Sigmoid colon (tissue), 7 donors: ENCODE results near the gene SPATA6. TPM values are rescaled to one million over a fixed set of nuclear protein-coding genes. Genes with fewer than 3 reads are reported as not detected.

ENCODE experiments used
- DNase-seq: peaks from one replicate; pipeline ENCODE4 v3.0.0-alpha.2; 2019
- H3K27ac ChIP-seq, 4 donors: fragments of 200-600 bp; sonication (generic); one replicate each; pipeline ENCODE4 v1.5.1; 2016 to 2019; ENCODE audit warnings: mild to moderate bottlenecking in 1 of 4
- H3K27me3 ChIP-seq, 3 donors: fragments of 200-600 bp; sonication (generic); one replicate each; pipeline ENCODE4 v1.5.1; 2019; ENCODE audit warnings: mild to moderate bottlenecking in 1 of 3
- H3K36me3 ChIP-seq, 4 donors: fragments of 200-600 bp; sonication (generic); one replicate each; pipeline ENCODE4 v1.5.1; 2016 to 2019
- H3K4me1 ChIP-seq, 4 donors: fragments of 200-600 bp; sonication (generic); one replicate each; pipeline ENCODE4 v1.5.1; 2017 to 2019
- H3K4me3 ChIP-seq, 4 donors: fragments of 200-600 bp; sonication (generic); one replicate each; pipeline ENCODE4 v1.5.1; 2017 to 2019; ENCODE audit warnings: mild to moderate bottlenecking in 2 of 4, moderate library complexity in 1 of 4
- H3K9me3 ChIP-seq, 4 donors: fragments of 200-600 bp in 3 of 4; sonication (generic) in 3 of 4; one replicate each; pipeline versions ENCODE4 v1.5.1 to v1.6.1; 2013 to 2019
- EP300 ChIP-seq, 4 donors: sonication (generic); formaldehyde crosslinking; IDR thresholded peaks; one replicate each; pipeline ENCODE4 v1.6.1; 2017; ENCODE audit warnings: antibody characterized with exemption in 4 of 4
- POLR2A ChIP-seq, 2 donors: fragments of 450-650 bp; IDR thresholded peaks; one replicate each; pipeline ENCODE4 v1.6.1; 2016; ENCODE audit warnings: antibody characterized with exemption in 2 of 2, mild to moderate bottlenecking in 2 of 2, moderate library complexity in 2 of 2
- POLR2AphosphoS5 ChIP-seq, 4 donors: sonication (generic); formaldehyde crosslinking; IDR thresholded peaks; one replicate each; pipeline ENCODE4 v1.6.1; 2017; ENCODE audit warnings: antibody characterized with exemption in 4 of 4
- WGBS, 2 donors: extraction: QIAGEN DNeasy Blood & Tissue Kit; methylation state at CpG; one replicate each; pipeline ENCODE4 v1.1.7; 2013; 5-methylcytosine and 5-hydroxymethylcytosine counted together
- intact Hi-C: fragments of 100-400 bp; cut with DNase I; formaldehyde crosslinking; loops from one replicate; pipeline ENCODE4 v1.15.1; 2023
- polyA plus RNA-seq, 3 donors: library from polyadenylated mRNA; stranded (reverse); fragments of 200-250 nt; gene quantifications; one replicate each; pipeline ENCODE4 v1.2.3, GENCODE V29; 2013
- total RNA-seq, 4 donors: library from RNA; depleted of rRNA; stranded (reverse); fragments of >200 nt; gene quantifications; one replicate each; pipeline ENCODE4 v1.1.0, GENCODE V29; 2016
- TF ChIP-seq, protein P1 (sequence below), 4 experiments: fragments of 450-650 bp in 3 of 4; fragments of 200-600 bp in 1 of 4; IDR thresholded peaks; one replicate each; pipeline ENCODE4 v1.5.1; 2016 to 2019; ENCODE audit warnings: antibody characterized with exemption in 4 of 4, mild to moderate bottlenecking in 3 of 4, moderate library complexity in 2 of 4
- donor health status: healthy with polysubstance abuse.
- donor health status: Bipolar disorder and iron deficiency.
- donor health status: healthy.

The SPATA6 gene
- total and polyA plus RNA-seq, 7 donors = 3.7 to 31.4 (median 17.6) TPM

DNA sequence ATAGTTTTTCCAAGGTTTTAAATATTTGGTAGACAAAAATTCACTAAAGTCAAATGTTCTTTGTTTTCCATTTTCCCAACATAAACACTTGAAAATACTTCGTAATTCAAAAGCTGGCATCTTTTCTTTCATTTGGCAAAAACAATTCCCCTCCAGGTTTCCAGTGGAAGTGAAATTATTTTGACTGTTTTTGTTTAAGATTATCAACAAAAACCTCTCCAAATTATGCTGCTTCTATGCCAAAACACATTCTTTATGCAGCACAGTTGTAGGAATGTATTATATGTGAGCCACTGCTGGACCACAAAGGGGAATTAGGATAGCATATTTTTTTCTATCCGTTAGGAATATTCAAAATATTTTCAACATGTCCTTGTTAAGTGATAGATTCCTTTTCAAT lies 205.4 kb downstream of the SPATA6 start:
- Histone ChIP-seq H3K36me3 (no peaks in the 10 kb centered on the region), H3K27ac (no peak overlapping the region), H3K9me3 (no peaks in the 10 kb centered on the region), H3K27me3 (no peaks in the 10 kb centered on the region), H3K4me3 (no peak overlapping the region), H3K4me1 (no peaks in the 10 kb centered on the region)
- no peak for DNase-seq
- WGBS, 2 donors = 79 to 90% methylated on average over 2 of the region's 2 CpGs
- TF ChIP-seq, protein P1, sequence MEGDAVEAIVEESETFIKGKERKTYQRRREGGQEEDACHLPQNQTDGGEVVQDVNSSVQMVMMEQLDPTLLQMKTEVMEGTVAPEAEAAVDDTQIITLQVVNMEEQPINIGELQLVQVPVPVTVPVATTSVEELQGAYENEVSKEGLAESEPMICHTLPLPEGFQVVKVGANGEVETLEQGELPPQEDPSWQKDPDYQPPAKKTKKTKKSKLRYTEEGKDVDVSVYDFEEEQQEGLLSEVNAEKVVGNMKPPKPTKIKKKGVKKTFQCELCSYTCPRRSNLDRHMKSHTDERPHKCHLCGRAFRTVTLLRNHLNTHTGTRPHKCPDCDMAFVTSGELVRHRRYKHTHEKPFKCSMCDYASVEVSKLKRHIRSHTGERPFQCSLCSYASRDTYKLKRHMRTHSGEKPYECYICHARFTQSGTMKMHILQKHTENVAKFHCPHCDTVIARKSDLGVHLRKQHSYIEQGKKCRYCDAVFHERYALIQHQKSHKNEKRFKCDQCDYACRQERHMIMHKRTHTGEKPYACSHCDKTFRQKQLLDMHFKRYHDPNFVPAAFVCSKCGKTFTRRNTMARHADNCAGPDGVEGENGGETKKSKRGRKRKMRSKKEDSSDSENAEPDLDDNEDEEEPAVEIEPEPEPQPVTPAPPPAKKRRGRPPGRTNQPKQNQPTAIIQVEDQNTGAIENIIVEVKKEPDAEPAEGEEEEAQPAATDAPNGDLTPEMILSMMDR (IDR thresholded peaks at IDR 0.05) = no peak
- no peak for TF ChIP-seq POLR2A (IDR thresholded peaks at IDR 0.05)
- TF ChIP-seq POLR2AphosphoS5 (IDR thresholded peaks at IDR 0.05) = no peak
- TF ChIP-seq EP300 (IDR thresholded peaks at IDR 0.05) = no peak
- intact Hi-C loops = no loop called here

DNA sequence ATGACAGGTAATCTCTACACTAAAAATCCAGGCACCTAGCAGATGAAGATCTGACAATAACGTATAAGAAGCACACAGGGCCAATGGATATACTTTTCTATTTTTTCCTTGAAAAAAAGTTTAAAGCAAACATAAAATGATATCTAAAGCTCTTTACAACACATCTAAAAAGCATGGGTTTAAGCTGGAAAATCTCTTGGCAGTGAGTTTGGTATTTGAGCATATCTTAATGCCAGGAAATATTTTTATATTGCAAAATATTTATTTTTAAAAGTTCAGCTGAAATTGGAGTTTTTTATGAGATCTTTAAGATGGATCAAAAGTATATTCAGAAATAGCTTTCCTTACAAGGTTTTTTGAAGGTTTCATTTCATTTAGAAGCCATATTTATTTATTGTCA lies 209.0 kb downstream of the SPATA6 start:
- Histone ChIP-seq H3K27me3 (no peaks in the 10 kb centered on the region), H3K9me3 (no peaks in the 10 kb centered on the region), H3K4me1 (no peaks in the 10 kb centered on the region), H3K4me3 (no peak overlapping the region), H3K36me3 (no peaks in the 10 kb centered on the region), H3K27ac (no peak overlapping the region)
- WGBS, 2 donors = 72 to 77% methylated on average over 1 of the region's 1 CpG
- DNase-seq = no peak
- intact Hi-C loops = no loop called here
- TF ChIP-seq EP300 (IDR thresholded peaks at IDR 0.05) = no peak
- TF ChIP-seq POLR2AphosphoS5 (IDR thresholded peaks at IDR 0.05) = no peak

DNA sequence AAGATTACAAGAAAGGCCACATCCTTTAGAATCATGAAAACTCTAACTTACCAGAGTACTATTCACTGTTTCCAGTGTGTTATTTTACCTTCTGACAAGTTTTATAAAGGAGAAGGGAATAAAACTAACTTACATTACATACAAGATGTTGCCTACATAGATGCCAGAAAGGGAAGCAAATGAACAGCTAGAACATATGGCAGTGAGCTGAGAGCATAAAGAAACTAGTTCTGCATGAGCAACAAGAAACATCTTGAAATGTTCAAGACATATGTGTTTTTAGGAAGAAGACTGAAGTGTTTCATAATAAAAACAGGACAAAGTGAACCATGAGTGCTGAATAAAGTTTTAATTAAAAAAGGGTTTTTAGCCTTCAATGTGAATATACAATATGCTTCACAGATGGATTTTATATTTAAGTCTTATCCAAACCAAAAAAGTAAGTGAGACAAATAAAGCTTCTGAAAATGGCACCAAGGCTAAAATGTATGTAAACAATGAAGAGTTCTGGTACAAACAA lies 210.1 kb downstream of the SPATA6 start:
- intact Hi-C loops = no loop called here
- Histone ChIP-seq H3K27ac (no peak overlapping the region), H3K27me3 (no peaks in the 10 kb centered on the region), H3K9me3 (no peaks in the 10 kb centered on the region), H3K4me3 (no peak overlapping the region), H3K36me3 (no peaks in the 10 kb centered on the region), H3K4me1 (no peaks in the 10 kb centered on the region)
- no peak for TF ChIP-seq POLR2AphosphoS5 (IDR thresholded peaks at IDR 0.05)
- TF ChIP-seq EP300 (IDR thresholded peaks at IDR 0.05) = no peak
- TF ChIP-seq, protein P1 (IDR thresholded peaks at IDR 0.05) = no peak
- no peak for TF ChIP-seq POLR2A (IDR thresholded peaks at IDR 0.05)
- DNase-seq = no peak

DNA sequence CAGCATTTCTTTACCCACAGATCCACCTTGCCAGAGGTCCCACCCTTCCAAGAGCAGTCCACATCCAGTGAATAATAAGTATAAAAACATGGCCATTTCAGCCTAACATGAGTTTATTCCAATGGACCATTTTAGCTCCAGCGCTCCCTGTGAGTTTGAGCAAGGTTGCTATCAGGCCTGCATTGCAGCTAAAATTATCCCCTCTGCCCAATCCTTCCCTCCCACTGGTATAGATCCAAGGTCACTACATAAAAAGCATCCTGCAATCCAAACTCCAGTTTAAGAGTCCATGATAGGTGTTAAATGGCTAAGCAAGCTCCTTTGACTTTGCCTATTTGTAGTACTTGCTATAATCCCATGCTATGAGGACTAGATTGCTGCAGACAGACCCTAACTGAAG lies 213.9 kb downstream of the SPATA6 start:
- Histone ChIP-seq H3K4me1 (no peaks in the 10 kb centered on the region), H3K9me3 (no peaks in the 10 kb centered on the region), H3K4me3 (no peak overlapping the region), H3K27ac (no peak overlapping the region), H3K36me3 (no peaks in the 10 kb centered on the region), H3K27me3 (no peaks in the 10 kb centered on the region)
- 93 to 95% methylated on average over 1 of the region's 1 CpG for WGBS, 2 donors
- intact Hi-C loops = no loop called here
- DNase-seq = no peak
- no peak for TF ChIP-seq POLR2A (IDR thresholded peaks at IDR 0.05)
- TF ChIP-seq POLR2AphosphoS5 (IDR thresholded peaks at IDR 0.05) = no peak
- TF ChIP-seq EP300 (IDR thresholded peaks at IDR 0.05) = no peak
- TF ChIP-seq, protein P1 (IDR thresholded peaks at IDR 0.05) = no peak

DNA sequence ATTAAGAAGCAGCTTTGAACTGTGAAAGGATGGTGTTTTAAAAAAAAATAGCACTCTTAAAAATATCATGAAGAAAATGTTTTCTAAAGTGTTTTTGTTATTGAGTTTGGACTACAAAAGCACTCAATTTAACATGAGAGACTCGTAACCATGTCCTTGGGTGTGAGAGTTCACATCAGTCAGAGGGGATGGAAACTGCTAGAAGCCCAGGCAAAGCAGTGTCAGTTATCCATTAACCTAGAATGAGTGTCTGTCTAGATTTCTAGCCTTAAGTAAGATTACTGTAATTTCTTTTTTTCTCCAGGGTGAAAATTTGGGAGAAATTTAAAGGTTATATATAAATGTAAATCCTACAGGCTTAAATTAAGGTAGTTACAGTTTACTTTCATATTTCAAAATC lies 217.8 kb downstream of the SPATA6 start:
- H3K36me3 ChIP-seq = no peaks in the 10 kb centered on the region
- H3K27ac ChIP-seq = no peak overlapping the region
- no peak for TF ChIP-seq EP300 (IDR thresholded peaks at IDR 0.05)
- no peak for TF ChIP-seq POLR2AphosphoS5 (IDR thresholded peaks at IDR 0.05)
- TF ChIP-seq POLR2A (IDR thresholded peaks at IDR 0.05) = no peak
- TF ChIP-seq, protein P1 (IDR thresholded peaks at IDR 0.05) = no peak
- H3K4me1 ChIP-seq = no peaks in the 10 kb centered on the region
- no peak overlapping the region for H3K4me3 ChIP-seq
- H3K27me3 ChIP-seq = no peaks in the 10 kb centered on the region
- intact Hi-C loops = no loop called here
- DNase-seq = no peak
- no peaks in the 10 kb centered on the region for H3K9me3 ChIP-seq
- WGBS, 2 donors = 27 to 63% methylated on average over 1 of the region's 1 CpG
